Measurements from ENCODE around the gene P4HA1. TPM values are rescaled to one million over a fixed set of nuclear protein-coding genes. Genes with fewer than 3 reads are reported as not detected.

Gene P4HA1
- total and polyA plus RNA-seq, 7 experiments from 2014 or later = 10.5 to 74.7 (median 14.7) TPM

- Histone ChIP-seq H3K4me1 (ENCODE audit: control insufficient read depth in 2 of 2, insufficient read depth in 2 of 2, low read length in 2 of 2) (no peaks in the 10 kb centered on the region), H3K4me3 (ENCODE audit: low read length) (no peak overlapping the region), H3K36me3 (ENCODE audit: control insufficient read depth in 2 of 3, insufficient read depth in 3 of 3, low read length in 3 of 3) (peaks cover 18 to 68% (median 24%) of the 10 kb centered on the region in 3 experiments), H3K27me3 (ENCODE audit: control insufficient read depth in 2 of 2, insufficient read depth in 2 of 2, low read length in 2 of 2) (no peaks in the 10 kb centered on the region), H3K9me3 (ENCODE audit: control insufficient read depth in 2 of 3, low read length in 3 of 3) (no peaks in the 10 kb centered on the region), H3K27ac (ENCODE audit: low read depth, low read length) (no peak overlapping the region)
- H3K27me3 Mint-ChIP-seq = no peaks in the 10 kb centered on the region
- ChIA-PET CTCF (interaction anchor here (0.6 kb wide), 1 partner anchor 32 kb away, joined by 3 read pairs; no protein-coding TSS in a partner anchor), POLR2A (no interaction called here)
- DNase-seq (no peak), ATAC-seq (no peak)
- intact Hi-C loops (cut with micrococcal nuclease) = no loop called here
- peaks cover 5 to 34% (median 24%) of the 10 kb centered on the region in 5 donors for H3K36me3 Mint-ChIP-seq
- H3K4me3 Mint-ChIP-seq = no peak overlapping the region
- peak overlapping the region in 1 of 9 donors; percentile 62 for H3K27ac Mint-ChIP-seq
- H3K9me3 Mint-ChIP-seq = no peaks in the 10 kb centered on the region
- H3K4me1 Mint-ChIP-seq = no peaks in the 10 kb centered on the region
Measured at GRCh38 chr10:73131301-73131700, 34.6 kb upstream of the P4HA1 start.

GRCh38 chr10:73126343-73126742, 29.7 kb upstream of the P4HA1 start:
- H3K27me3 Mint-ChIP-seq = no peaks in the 10 kb centered on the region
- Histone ChIP-seq H3K9me3 (ENCODE audit: control insufficient read depth in 2 of 3, low read length in 3 of 3) (no peaks in the 10 kb centered on the region), H3K36me3 (ENCODE audit: control insufficient read depth in 2 of 3, insufficient read depth in 3 of 3, low read length in 3 of 3) (peaks cover 6 to 39% (median 7%) of the 10 kb centered on the region in 3 experiments), H3K27me3 (ENCODE audit: control insufficient read depth in 2 of 2, insufficient read depth in 2 of 2, low read length in 2 of 2) (no peaks in the 10 kb centered on the region), H3K27ac (ENCODE audit: low read depth, low read length) (no peak overlapping the region), H3K4me1 (ENCODE audit: control insufficient read depth in 2 of 2, insufficient read depth in 2 of 2, low read length in 2 of 2) (no peaks in the 10 kb centered on the region), H3K4me3 (ENCODE audit: low read length) (no peak overlapping the region)
- H3K27ac Mint-ChIP-seq = peak overlapping the region in 1 of 9 donors; percentile 72
- ATAC-seq (no peak), DNase-seq (no peak)
- H3K9me3 Mint-ChIP-seq = no peaks in the 10 kb centered on the region
- H3K4me3 Mint-ChIP-seq = no peak overlapping the region
- intact Hi-C loops (cut with micrococcal nuclease) = no loop called here
- ChIA-PET POLR2A (no interaction called here), CTCF (no interaction called here)
- peaks cover 0 to 26% (median 10%) of the 10 kb centered on the region in 5 donors for H3K36me3 Mint-ChIP-seq
- no peaks in the 10 kb centered on the region for H3K4me1 Mint-ChIP-seq

- ChIA-PET CTCF (no interaction called here), POLR2A (interaction anchor here (1.4 kb wide), 1 partner anchor 10 kb away, joined by 9 read pairs; the partner anchor contains the start of gene NUDT13)
- Mint-ChIP-seq H3K36me3 (peaks cover 0 to 16% (median 3%) of the 10 kb centered on the region in 5 donors), H3K4me3 (no peak overlapping the region), H3K4me1 (peaks cover 0 to 5% (median 0%) of the 10 kb centered on the region in 7 donors), H3K27ac (no peak overlapping the region), H3K27me3 (no peaks in the 10 kb centered on the region), H3K9me3 (no peaks in the 10 kb centered on the region)
- ATAC-seq (no peak), DNase-seq (no peak)
- intact Hi-C loops (cut with micrococcal nuclease) = no loop called here
- Histone ChIP-seq H3K27me3 (ENCODE audit: control insufficient read depth in 2 of 2, insufficient read depth in 2 of 2, low read length in 2 of 2) (no peaks in the 10 kb centered on the region), H3K9me3 (ENCODE audit: control insufficient read depth in 2 of 3, low read length in 3 of 3) (no peaks in the 10 kb centered on the region), H3K4me3 (ENCODE audit: low read length) (no peak overlapping the region), H3K4me1 (ENCODE audit: control insufficient read depth in 2 of 2, insufficient read depth in 2 of 2, low read length in 2 of 2) (no peaks in the 10 kb centered on the region), H3K27ac (ENCODE audit: low read depth, low read length) (no peak overlapping the region), H3K36me3 (ENCODE audit: control insufficient read depth in 2 of 3, insufficient read depth in 3 of 3, low read length in 3 of 3) (peaks cover 0 to 10% (median 0%) of the 10 kb centered on the region in 3 experiments)
Measured at GRCh38 chr10:73119952-73120351, 23.3 kb upstream of the P4HA1 start.

- Mint-ChIP-seq H3K36me3 (peaks cover 0 to 15% (median 3%) of the 10 kb centered on the region in 5 donors), H3K9me3 (no peaks in the 10 kb centered on the region), H3K27me3 (no peaks in the 10 kb centered on the region), H3K4me1 (peaks cover 0 to 5% (median 0%) of the 10 kb centered on the region in 7 donors), H3K27ac (no peak overlapping the region), H3K4me3 (no peak overlapping the region)
- DNase-seq (no peak), ATAC-seq (no peak)
- Histone ChIP-seq H3K4me1 (ENCODE audit: control insufficient read depth in 2 of 2, insufficient read depth in 2 of 2, low read length in 2 of 2) (no peaks in the 10 kb centered on the region), H3K36me3 (ENCODE audit: control insufficient read depth in 2 of 3, insufficient read depth in 3 of 3, low read length in 3 of 3) (peaks cover 0 to 8% (median 0%) of the 10 kb centered on the region in 3 experiments), H3K4me3 (ENCODE audit: low read length) (no peak overlapping the region), H3K27me3 (ENCODE audit: control insufficient read depth in 2 of 2, insufficient read depth in 2 of 2, low read length in 2 of 2) (no peaks in the 10 kb centered on the region), H3K27ac (ENCODE audit: low read depth, low read length) (no peak overlapping the region), H3K9me3 (ENCODE audit: control insufficient read depth in 2 of 3, low read length in 3 of 3) (no peaks in the 10 kb centered on the region)
- CTCF ChIA-PET = no interaction called here
- POLR2A ChIA-PET = interaction anchor here (1.4 kb wide), 1 partner anchor 9 kb away, joined by 9 read pairs; the partner anchor contains the start of gene NUDT13
- intact Hi-C loops (cut with micrococcal nuclease) = no loop called here
Measured at GRCh38 chr10:73119457-73119856, 22.8 kb upstream of the P4HA1 start.

GRCh38 chr10:73117976-73118743, 21.5 kb upstream of the P4HA1 start:
- no peaks in the 10 kb centered on the region for H3K9me3 Mint-ChIP-seq
- Histone ChIP-seq H3K27me3 (ENCODE audit: control insufficient read depth in 2 of 2, insufficient read depth in 2 of 2, low read length in 2 of 2) (no peaks in the 10 kb centered on the region), H3K27ac (ENCODE audit: low read depth, low read length) (no peak overlapping the region), H3K4me1 (ENCODE audit: control insufficient read depth in 2 of 2, insufficient read depth in 2 of 2, low read length in 2 of 2) (no peaks in the 10 kb centered on the region), H3K4me3 (ENCODE audit: low read length) (no peak overlapping the region), H3K36me3 (ENCODE audit: control insufficient read depth in 2 of 3, insufficient read depth in 3 of 3, low read length in 3 of 3) (peaks cover 0 to 3% (median 0%) of the 10 kb centered on the region in 3 experiments), H3K9me3 (ENCODE audit: control insufficient read depth in 2 of 3, low read length in 3 of 3) (no peaks in the 10 kb centered on the region)
- intact Hi-C loops (cut with micrococcal nuclease) = no loop called here
- H3K27ac Mint-ChIP-seq = no peak overlapping the region
- H3K27me3 Mint-ChIP-seq = no peaks in the 10 kb centered on the region
- ATAC-seq (no peak), DNase-seq (no peak)
- H3K36me3 Mint-ChIP-seq = peaks cover 0 to 10% (median 3%) of the 10 kb centered on the region in 5 donors
- POLR2A ChIA-PET = no interaction called here
- peaks cover 0 to 5% (median 0%) of the 10 kb centered on the region in 7 donors for H3K4me1 Mint-ChIP-seq
- CTCF ChIA-PET = interaction anchor here (0.6 kb wide), 1 partner anchor 524 kb away, joined by 3 read pairs; no protein-coding TSS in a partner anchor
- H3K4me3 Mint-ChIP-seq = no peak overlapping the region

- Mint-ChIP-seq H3K4me1 (peaks cover 0 to 10% (median 6%) of the 10 kb centered on the region in 7 donors), H3K36me3 (peaks cover 0 to 10% (median 5%) of the 10 kb centered on the region in 5 donors), H3K9me3 (no peaks in the 10 kb centered on the region), H3K4me3 (no peak overlapping the region), H3K27me3 (no peaks in the 10 kb centered on the region), H3K27ac (no peak overlapping the region)
- H3K27ac ChIP-seq (ENCODE audit: low read depth, low read length) = no peak overlapping the region
- no peaks in the 10 kb centered on the region for H3K27me3 ChIP-seq (ENCODE audit: control insufficient read depth in 2 of 2, insufficient read depth in 2 of 2, low read length in 2 of 2)
- H3K4me1 ChIP-seq (ENCODE audit: control insufficient read depth in 2 of 2, insufficient read depth in 2 of 2, low read length in 2 of 2) = no peaks in the 10 kb centered on the region
- ChIA-PET POLR2A (no interaction called here), CTCF (interaction anchor here (0.6 kb wide), 1 partner anchor 17 kb away, joined by 3 read pairs; no protein-coding TSS in a partner anchor)
- no peaks in the 10 kb centered on the region for H3K36me3 ChIP-seq (ENCODE audit: control insufficient read depth in 2 of 3, insufficient read depth in 3 of 3, low read length in 3 of 3)
- no peak for DNase-seq
- no peak for ATAC-seq
- intact Hi-C loops (cut with micrococcal nuclease) = no loop called here
- H3K9me3 ChIP-seq (ENCODE audit: control insufficient read depth in 2 of 3, low read length in 3 of 3) = no peaks in the 10 kb centered on the region
- no peak overlapping the region for H3K4me3 ChIP-seq (ENCODE audit: low read length)
Measured at GRCh38 chr10:73116017-73116416, 19.4 kb upstream of the P4HA1 start.

Data from naive thymus-derived CD4-positive, alpha-beta T cell (primary cell).